NCI-H1105 treated with DMSO at 0.1 percent for 48 hours (cell line): ENCODE measurements around the gene FHIT.
"Not testable (repeated sequence)": the region's sequence is repeated elsewhere in the genome, so short reads cannot be mapped to it uniquely, and the experiment has no call there.

Experiments
- DNase-seq: peaks from one replicate; lab custom pipeline; 2025; lab: John Stamatoyannopoulos, UW

Gene FHIT

DNA sequence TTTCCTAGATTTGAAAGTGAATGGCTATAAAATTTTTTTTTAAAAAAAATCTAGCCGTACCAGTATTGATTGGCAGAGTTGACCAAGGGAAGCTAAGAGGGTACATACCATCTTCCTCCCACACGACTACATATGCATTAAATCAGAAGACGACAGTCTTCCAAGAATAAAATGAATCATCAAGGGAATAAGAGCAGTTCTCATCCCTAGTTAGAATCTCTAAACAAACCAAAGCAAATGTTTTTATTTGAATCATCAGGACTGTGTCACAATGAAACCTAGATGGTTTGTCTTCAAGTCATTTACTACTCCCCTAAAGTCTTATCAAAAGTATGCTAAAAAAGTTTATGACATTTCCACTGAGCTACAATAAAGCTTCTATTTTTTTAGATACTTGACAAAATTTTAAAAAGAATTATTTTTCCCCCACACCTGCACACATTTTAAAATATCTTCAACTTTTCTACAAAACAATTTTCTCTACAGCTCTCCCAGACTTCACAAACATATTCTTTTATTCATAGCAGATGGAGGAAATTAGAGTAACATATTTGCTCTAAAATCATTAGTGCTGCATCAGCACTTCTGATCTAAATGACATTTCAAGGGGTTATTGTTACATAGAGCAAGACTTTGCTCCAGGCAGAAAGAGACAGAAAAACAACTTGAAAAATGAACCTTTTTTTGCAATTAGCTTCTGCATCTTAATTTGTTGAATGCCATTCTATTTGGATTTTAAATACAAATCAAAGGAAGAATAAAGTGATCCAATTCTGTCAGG is 547.1 kb downstream of the FHIT start:
- no peak for DNase-seq

DNA sequence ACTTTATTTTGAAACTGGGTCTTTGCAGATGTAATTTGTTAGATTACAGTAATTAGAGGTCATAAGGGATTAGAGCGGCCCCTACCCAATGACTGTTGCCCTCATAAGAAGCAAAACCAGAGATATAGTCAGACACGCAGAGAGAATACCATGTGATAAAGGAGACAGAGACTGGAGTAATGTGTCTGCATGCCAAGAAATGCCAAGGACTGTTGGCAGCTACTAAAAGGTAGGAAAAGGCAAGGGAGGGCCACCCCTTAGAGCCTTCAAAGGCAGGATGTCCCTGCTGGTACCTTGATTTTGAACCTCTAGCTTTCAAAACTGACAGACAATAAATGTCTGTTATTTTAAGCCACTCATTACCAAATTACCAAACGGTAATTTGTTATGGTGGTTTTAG is 548.2 kb downstream of the FHIT start:
- no peak for DNase-seq

DNA sequence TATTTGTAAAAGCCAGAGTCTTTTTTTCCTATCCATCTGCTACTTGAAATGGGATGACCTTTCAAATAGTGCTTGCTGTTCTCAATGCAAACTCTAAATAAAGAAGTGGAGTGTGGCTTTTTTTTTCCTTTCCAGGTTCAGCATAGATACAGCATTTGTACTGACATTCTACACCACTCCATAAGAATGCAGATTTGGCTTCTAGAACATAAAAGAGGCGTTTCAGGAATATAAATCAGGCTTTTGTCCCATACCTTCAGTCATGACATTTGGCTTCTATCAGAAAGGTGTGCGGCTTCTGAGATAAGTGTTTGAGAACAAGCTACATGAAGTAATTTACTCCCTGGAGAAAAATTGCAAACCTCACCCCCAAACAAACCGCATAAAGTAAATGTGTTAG is 553.1 kb downstream of the FHIT start:
- no peak for DNase-seq

DNA sequence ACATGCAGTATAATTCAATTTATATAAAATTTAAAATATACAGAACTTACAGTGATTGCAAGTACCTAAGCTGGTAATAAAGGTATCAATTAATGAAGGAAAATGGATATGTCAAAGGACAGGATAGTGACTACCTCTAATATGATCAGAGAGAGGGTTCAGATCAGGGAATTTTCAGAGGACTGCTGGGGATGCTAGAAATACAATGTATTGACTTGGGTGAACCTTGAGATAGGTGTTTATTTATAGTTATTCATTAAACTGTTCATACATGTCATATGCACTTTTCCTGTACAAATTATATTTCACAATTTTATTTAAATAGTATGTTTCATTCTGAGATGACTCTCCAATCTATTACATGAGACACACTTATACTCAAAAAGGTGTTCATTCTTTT is 554.1 kb downstream of the FHIT start:
- DNase-seq: no peak

DNA sequence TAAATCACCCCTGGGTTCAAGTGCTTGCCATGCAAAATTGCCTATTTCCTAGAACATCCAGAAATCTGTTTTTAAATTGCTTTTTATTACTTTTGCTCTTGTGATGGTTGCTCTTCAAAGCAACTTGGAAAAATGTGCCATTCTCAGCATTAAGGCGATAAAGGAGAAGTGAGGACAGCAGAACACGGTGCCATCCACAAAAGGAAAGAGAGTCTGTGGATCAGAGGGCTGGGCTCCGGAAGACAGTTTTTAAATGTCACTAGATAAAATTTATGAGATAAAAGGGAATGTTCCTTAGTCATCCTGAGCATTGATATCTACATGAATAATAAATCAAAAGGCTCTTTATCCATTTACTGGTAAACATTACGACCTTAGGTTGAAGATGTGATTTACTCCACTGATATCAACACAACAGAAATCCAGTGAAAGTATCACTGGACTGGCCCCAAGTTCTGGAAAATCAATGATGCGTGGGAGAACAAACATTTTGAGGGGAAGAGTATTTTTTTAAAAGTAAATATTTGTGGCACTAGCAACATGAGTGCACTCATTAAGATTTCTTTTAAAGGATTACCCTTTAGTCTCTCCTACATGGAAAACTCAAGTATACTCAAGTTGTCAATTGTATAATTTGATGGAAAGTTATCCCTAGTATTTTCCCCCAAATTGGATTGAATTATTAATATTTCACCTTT is 554.7 kb downstream of the FHIT start:
- DNase-seq: no peak

DNA sequence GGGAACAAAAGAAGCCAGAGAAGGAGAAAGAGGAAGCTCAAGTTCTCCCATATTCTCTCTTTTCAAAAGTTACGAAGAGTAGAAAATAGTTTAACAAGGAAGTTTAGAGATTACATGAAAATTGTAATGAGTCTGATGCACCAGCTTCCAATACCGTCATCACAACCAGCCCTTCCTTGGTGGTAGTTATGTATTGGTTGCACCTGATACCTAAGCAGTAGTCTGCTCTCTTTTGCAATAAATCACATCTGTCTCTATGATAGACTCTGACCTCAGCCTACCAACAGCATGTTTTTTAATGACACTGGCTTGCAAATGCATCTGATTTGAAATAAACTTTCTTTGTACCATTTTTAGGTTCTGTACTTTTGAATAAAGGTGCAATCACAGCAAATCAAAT is 575.8 kb downstream of the FHIT start:
- DNase-seq: no peak

DNA sequence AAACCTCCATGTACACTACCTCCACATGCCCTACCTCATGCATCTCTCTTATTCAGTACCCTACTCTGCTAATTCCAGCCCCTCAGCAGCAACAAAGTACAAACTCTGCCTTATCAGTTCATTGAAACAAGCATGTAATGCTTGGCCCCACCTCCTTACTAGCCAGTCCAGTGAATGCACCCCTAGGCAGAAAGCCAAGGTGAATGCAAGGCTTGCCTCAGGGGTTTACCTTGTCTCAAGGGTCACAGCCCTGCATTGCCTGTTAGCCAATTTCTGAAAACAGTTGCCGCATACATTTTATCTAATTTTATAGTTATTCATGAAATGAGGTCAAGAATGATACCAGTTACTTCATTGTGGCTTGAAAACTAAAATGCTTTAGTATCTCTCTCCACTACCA is 576.4 kb downstream of the FHIT start:
- no peak for DNase-seq

DNA sequence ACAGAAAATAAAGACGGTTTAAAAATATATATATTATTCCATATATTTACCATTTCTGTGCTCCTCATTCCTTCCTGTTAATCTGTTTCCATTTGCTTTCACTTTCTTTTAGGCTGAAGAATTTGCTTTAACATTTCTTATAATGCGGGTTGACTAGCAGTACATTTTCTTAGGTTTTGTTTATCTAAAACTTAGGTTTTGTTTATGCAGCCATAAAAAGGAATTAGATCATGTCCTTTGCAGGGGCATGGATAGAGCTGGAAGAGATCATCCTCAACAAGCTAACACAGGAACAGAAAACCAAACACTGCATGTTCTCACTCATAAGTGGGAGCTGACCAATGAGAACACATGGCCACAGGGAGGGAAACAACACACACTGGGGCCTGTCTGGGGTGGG is 578.1 kb downstream of the FHIT start:
- DNase-seq: no peak

DNA sequence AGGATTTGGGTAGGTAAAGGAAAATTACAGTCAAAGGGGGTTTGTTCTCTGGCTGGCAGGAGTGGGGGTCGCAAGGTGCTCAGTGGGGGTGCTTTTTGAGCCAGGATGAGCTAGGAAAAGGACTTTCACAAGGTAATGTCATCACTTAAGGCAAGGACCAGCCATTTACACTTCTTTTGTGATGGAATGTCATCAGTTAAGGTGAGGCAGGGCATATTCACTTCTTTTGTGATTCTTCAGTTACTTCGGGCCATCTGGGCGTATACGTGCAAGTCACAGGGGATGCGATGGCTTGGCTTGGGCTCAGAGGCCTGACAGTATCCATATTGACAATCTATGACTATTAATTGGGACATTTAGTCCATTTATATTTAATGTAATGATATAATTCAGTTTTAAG is 578.9 kb downstream of the FHIT start:
- not testable (repeated sequence) for DNase-seq

DNA sequence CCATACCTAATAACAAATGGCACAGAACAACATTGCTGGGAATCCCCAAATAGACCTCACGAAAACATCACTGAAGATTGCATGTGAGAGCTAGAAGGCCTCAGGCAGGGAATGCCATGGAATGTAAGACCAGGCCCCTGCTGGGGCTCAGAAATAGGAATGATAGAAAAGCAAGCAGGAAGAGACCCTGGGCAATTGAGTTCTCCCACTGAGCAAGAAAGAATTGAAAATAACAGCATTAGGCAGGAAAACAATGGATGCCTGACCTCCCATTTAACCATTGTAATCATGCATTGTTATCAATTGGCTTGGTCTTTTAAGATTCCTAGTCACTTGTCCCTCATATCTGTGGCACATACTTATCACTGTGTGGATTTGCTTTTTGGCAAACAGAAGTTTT is 581.6 kb downstream of the FHIT start:
- DNase-seq: no peak

DNA sequence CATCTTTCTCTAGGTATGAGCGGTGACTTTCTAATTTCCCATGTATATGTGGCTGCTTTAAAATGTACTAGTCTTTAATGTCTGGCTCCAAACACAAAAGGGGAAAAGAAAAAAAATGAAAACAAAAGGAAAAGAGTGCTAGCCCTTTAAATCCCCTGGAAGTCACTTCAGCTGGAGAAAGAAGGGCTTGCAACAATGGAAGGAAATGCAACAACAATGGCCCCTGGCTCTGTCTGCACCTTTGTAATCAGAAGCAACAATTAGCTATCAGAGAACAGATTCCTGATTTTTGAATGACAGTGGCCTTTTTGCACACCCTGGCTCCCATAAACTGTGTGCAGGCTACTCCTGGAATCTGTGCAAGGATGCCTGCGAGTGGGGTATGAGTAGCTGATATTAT is 591.2 kb downstream of the FHIT start:
- no peak for DNase-seq

DNA sequence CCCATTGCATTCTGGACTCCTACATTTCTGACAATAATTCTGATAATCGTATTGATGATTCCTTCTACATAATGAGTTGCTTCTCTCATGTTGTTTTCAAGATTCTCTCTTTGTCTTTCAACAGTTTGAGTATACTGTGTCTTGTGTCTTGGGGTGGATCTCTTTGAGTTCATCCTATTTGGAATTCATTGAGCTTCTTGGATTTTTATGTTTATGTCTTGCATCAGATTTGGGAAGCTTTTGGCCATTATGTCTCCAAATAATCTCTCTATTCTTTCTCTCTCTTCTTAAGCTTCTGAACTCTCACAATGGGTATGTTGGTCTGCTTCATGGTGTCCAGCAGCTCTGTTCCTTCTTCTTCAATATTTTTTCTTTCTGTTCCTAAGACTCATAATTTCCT is 592.2 kb downstream of the FHIT start:
- no peak for DNase-seq

DNA sequence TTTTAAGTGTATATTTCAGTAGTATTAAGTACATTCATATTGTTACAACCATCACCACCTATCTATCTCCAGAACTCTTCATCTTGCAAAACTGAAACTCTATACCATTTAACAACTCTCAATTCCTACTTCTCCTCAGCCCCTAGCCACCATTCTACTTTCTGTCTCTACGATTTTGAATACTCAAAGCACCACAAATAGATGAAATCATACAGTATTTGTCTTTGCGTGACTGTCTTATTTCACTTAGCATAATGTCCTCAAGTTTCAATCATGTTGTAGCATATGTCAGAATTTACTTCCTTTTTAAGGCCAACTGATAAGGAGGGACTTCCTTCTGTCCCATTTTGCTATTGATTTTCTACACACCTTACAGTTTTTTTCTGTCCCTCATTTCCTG is 593.3 kb downstream of the FHIT start:
- DNase-seq: no peak

DNA sequence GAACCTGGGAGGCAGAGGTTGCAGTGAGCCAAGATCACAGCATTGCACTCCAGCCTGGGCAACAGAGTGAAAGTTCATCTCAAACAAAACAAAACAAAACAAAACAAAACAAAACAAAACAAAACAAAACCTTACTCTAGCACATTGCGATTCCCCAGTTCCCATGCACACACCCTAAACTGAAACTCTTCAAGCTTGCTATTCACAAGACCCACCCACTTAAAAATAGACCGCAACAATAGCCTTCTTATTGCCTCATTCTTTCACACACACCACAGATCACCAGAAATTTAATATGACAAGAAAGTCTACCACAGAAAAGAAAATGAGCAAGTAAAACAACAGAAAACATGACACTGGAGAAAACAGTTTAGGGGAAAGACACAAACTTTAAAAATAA is 598.4 kb downstream of the FHIT start:
- no peak for DNase-seq

DNA sequence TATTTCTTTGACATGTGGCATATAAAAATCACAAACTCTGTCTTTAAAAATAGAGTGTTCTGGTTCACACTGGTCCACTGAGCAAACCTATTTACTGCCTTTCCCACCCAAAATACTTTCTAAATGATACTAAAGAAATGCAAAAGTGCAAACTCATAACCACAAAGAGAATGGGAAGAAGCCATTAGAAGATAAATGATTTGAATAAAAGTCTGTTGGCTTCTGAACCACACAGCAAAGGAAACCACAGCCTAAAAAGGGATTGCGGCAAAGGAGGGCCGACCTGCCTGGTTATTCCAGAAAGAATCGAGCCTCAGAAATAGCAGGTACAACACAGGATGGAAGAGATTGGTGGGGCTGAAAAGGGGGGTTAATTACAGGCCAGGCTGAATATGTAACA is 599.5 kb downstream of the FHIT start:
- no peak for DNase-seq

DNA sequence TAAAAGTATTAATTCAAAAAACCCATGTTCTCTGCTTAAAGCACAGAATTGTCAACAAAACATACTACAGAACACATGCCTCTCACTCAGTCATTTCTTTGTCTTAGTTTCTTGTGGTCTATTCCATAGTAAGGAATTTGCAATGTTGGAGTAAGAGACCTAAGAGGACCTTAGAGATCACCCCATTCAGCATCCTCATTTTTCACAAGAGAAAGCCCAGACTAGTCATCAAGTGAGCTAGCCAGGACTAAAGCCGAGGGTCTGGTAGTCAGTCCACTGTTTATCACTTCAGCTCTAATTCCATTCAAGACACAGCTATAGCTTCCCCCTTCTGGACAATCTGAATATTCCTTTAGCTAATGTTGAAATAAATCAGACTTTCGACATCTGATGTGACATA is 601.1 kb downstream of the FHIT start:
- no peak for DNase-seq

DNA sequence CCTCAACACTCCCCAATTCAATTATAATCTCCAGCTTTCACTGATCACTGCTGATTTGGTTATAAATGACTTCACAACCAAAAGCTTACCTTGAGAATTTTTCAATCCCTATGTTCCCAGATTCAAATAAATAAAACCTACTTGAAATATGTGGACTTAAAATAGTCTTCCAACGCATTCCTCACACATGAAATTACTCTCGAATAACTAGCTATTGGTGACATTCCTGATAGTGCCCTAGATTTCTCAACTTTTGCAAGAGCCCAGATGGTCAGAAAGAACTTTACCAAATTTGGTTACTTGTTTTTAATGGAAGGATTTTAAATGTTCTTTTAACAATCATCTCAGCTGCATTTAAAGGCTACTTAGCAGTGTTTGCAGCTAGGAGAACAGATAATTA is 605.5 kb downstream of the FHIT start:
- DNase-seq: no peak

DNA sequence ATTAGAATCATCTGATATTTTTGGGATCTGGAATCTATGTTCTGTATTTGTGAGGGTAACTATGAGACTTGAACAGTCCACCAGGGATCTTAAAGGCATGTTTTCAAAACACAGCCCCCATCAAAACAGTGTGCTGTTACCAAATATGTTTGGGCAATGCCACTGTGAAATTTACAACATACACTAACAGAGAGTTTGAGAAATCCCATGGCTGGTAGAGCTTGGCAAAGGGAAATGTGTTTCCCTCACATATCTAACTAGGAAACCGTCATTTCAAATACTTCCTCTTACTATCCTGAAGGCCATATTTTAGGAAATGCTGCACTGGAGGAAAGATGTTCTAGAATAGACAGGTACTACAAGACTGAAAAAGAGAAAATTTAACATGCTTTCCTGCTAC is 607.4 kb downstream of the FHIT start:
- no peak for DNase-seq

DNA sequence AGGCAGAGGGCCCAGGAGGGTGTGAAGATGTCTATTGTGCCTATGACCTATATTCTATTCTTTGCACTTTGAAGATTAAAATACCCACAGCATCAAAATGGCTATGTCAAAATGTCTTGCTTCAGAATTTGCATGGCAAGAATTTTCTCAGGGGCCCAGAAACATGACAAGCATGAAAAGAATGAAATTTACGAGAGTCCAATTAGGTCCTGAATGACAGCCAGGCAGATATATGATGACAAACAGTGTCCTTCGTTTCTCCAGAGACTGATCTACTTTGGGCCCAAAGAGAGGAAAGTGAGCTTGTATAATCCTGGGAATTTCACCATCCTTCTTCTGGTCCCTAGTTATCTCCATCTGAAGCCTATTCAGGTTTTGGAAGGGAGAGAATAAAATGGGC is 609.9 kb downstream of the FHIT start:
- DNase-seq: no peak

DNA sequence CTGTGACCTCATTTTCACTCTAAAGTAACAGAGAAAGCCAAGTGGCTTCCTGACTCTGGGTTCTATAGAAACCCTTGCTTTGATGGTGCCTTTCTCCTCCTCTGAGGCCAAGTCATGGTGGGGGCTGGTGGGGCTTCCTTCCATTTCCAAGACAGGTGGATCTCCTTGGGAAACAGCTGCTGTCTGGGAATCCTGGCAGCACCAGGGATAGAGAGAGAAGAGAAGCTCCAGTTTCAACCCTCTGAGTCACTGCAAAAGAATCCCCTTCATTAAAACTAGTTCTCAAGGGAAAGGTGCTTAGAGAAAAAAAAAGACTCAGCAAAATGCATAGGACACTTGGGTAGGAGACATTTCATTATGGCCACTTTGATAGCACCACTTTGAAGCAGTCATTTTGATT is 614.4 kb downstream of the FHIT start:
- no peak for DNase-seq

DNA sequence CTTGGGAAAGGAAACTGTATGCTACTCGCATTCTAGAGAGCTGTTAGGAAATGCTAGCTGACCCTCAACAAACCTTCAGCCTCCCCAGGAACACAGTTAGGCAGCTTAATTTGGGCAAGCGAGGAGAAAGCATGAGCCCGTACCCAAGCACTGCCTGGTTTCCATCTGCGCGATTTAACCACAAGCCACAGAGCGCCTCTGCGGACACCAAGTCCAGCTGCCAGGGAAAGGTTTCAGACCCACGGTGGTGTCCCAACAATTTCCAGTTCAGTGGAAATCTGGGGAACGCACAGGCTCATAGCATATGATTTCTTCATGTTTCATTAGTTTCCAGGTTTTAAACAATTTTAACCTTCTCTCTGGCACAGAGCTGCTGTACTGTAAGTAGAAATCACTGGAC is 617.6 kb downstream of the FHIT start:
- no peak for DNase-seq

DNA sequence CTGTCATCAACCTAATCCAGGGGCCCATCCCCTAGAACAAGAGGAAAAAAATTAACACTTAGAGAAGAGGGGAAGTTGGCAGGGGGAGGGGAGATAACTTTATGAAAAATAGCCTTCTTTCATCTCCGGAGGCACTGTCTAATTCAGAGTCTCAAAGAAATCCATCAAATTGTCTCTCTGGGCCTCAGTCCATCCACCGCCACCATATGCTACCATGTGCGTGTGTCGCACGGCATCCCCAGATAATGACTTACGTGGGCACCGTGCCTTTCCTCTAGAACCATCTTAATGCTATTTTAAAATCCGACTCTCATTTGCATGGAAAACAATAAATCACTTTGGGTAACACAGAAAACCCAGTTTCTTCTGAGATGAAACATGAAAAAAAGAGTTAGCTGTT is 619.7 kb downstream of the FHIT start:
- no peak for DNase-seq

DNA sequence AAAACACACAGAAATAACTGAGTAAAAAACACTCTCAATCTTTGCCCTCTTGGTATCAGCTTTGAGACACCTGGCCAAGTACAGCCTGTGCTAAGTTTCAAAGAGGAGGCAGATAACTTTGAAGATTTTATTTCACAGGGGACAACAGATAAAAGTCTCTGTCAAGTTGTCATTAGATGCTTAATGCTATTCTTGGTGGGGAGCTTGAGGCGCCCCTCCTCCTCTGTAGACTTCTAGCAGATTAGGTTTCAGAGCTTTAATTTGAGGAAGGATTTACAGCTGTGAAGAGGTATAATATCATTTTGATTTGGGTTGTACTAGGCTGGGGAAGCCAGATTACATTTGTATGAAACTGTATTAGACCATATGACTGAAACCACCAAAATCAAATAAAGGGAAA is 620.3 kb downstream of the FHIT start:
- DNase-seq: no peak

DNA sequence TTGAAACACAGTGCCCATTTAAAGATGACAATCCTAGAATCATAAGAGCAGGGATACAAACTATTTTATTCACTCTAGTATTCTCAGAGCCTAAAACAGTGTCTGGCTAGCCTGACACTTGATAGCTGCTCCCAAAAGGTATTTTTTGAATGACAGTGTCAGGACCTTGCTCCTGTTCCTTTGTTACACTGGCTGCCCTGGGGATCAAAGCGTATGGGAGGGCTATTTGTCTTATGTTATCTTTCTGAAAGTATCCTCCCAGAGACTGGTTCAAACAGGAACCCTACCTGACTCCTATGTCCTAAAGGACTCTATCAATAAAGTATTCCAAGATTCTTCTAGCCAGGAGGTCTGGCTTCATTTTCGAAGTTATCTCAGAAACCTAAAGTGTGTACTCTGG is 621.4 kb downstream of the FHIT start:
- DNase-seq: no peak
